H9 (cell line): ENCODE measurements around the gene OR6K6. TPM values are rescaled to one million over a fixed set of nuclear protein-coding genes. Genes with fewer than 3 reads are reported as not detected.

ENCODE experiments used
- DNase-seq: peaks from one replicate; pipeline ENCODE4 v3.0.0-alpha.2; 2017
- H2AFZ ChIP-seq: one replicate; pipeline ENCODE4 v1.6.1; 2013; ENCODE audit warnings: mild to moderate bottlenecking, low read length, control low read depth, moderate library complexity
- H2AK5ac ChIP-seq: 2 replicates; pipeline ENCODE4 v1.6.1; 2013; ENCODE audit warnings: low read length, control low read depth, mixed read lengths; ENCODE audit not compliant: insufficient read length
- H2BK120ac ChIP-seq: one replicate; pipeline ENCODE4 v1.6.1; 2013; ENCODE audit warnings: low read depth, mild to moderate bottlenecking, low read length, control low read depth, inconsistent platforms; ENCODE audit not compliant: poor library complexity, severe bottlenecking
- H2BK12ac ChIP-seq: 2 replicates; pipeline ENCODE4 v1.6.1; 2013; ENCODE audit warnings: low read length, control low read depth, mixed read lengths, low read depth; ENCODE audit not compliant: insufficient read length
- H2BK15ac ChIP-seq: 2 replicates; pipeline ENCODE4 v1.6.1; 2013; ENCODE audit warnings: low read depth, low read length, control low read depth
- H2BK20ac ChIP-seq: one replicate; pipeline ENCODE4 v1.6.1; 2013; ENCODE audit warnings: low read depth, mild to moderate bottlenecking, low read length, control low read depth, inconsistent platforms; ENCODE audit not compliant: poor library complexity, severe bottlenecking
- H2BK5ac ChIP-seq: 2 replicates; pipeline ENCODE4 v1.6.1; 2013; ENCODE audit warnings: low read length, control low read depth, mixed read lengths; ENCODE audit not compliant: insufficient read length
- H3K14ac ChIP-seq: 2 replicates; pipeline ENCODE4 v1.6.1; 2013; ENCODE audit warnings: low read length, control low read depth; ENCODE audit not compliant: insufficient read depth
- H3K18ac ChIP-seq: 2 replicates; pipeline ENCODE4 v1.6.1; 2013; ENCODE audit warnings: low read depth, mild to moderate bottlenecking, mixed read lengths, low read length, control low read depth; ENCODE audit not compliant: insufficient read length
- H3K23ac ChIP-seq: 2 replicates; pipeline ENCODE4 v1.6.1; 2013; ENCODE audit warnings: low read length, control low read depth, mixed read lengths, low read depth; ENCODE audit not compliant: insufficient read length
- H3K23me2 ChIP-seq: 2 replicates; pipeline ENCODE4 v1.6.1; 2013; ENCODE audit warnings: low read depth, mild to moderate bottlenecking, mixed read lengths, low read length, control low read depth; ENCODE audit not compliant: insufficient read length, poor library complexity, severe bottlenecking
- H3K27ac ChIP-seq: 2 replicates; pipeline ENCODE4 v1.5.1; 2013; ENCODE audit warnings: low read length, control low read depth, mixed read lengths, low read depth; ENCODE audit not compliant: insufficient read length
- H3K27me3 ChIP-seq: 2 replicates; pipeline ENCODE4 v1.6.1; 2013; ENCODE audit warnings: low read length, control low read depth, inconsistent platforms; ENCODE audit not compliant: insufficient read depth
- H3K4ac ChIP-seq: 2 replicates; pipeline ENCODE4 v1.6.1; 2013; ENCODE audit warnings: low read depth, mild to moderate bottlenecking, control low read depth, inconsistent platforms, low read length, moderate library complexity
- H3K4me1 ChIP-seq: 2 replicates; pipeline ENCODE4 v1.6.1; 2013; ENCODE audit warnings: low read length, control low read depth, inconsistent platforms; ENCODE audit not compliant: insufficient read depth
- H3K4me2 ChIP-seq: 2 replicates; pipeline ENCODE4 v1.6.1; 2013; ENCODE audit warnings: low read length, control low read depth, mixed read lengths; ENCODE audit not compliant: insufficient read length, insufficient read depth
- H3K56ac ChIP-seq: 2 replicates; pipeline ENCODE4 v1.6.1; 2013; ENCODE audit warnings: low read depth, mild to moderate bottlenecking, mixed read lengths, low read length, control low read depth; ENCODE audit not compliant: insufficient read length
- H3K79me1 ChIP-seq: 2 replicates; pipeline ENCODE4 v1.6.1; 2013; ENCODE audit warnings: low read depth, mild to moderate bottlenecking, moderate library complexity, low read length, control low read depth, inconsistent platforms; ENCODE audit not compliant: insufficient read depth, poor library complexity, severe bottlenecking
- H3K79me2 ChIP-seq: 2 replicates; pipeline ENCODE4 v1.6.1; 2013; ENCODE audit warnings: low read length, control low read depth, inconsistent platforms; ENCODE audit not compliant: insufficient read depth
- H3K9ac ChIP-seq: 2 replicates; pipeline ENCODE4 v1.6.1; 2013; ENCODE audit warnings: low read length, control low read depth, mixed read lengths; ENCODE audit not compliant: insufficient read length; ENCODE audit errors: extremely low read depth
- H3K9me3 ChIP-seq: one replicate; pipeline ENCODE4 v1.6.1; 2013; ENCODE audit warnings: low read depth, low read length, inconsistent platforms; ENCODE audit not compliant: control insufficient read depth
- H3T11ph ChIP-seq: one replicate; pipeline ENCODE4 v1.6.1; 2013; ENCODE audit warnings: mild to moderate bottlenecking, low read length, control low read depth, inconsistent platforms
- H4K20me1 ChIP-seq: one replicate; pipeline ENCODE4 v1.6.1; 2013; ENCODE audit not compliant: control insufficient read depth, insufficient read length, insufficient read depth
- H4K5ac ChIP-seq: 2 replicates; pipeline ENCODE4 v1.6.1; 2013; ENCODE audit warnings: low read depth, mild to moderate bottlenecking, mixed read lengths, low read length, control low read depth; ENCODE audit not compliant: insufficient read length
- H4K8ac ChIP-seq: replicated peaks from 2 replicates; pipeline ENCODE4 v1.6.1; 2013; ENCODE audit warnings: low read length, control low read depth, mixed read lengths, low read depth; ENCODE audit not compliant: insufficient read length
- H4K91ac ChIP-seq: 2 replicates; pipeline ENCODE4 v1.6.1; 2013; ENCODE audit warnings: low read depth, mild to moderate bottlenecking, moderate library complexity, mixed read lengths, low read length, control low read depth; ENCODE audit not compliant: insufficient read length
- H3K27ac Mint-ChIP-seq, 3 experiments: 2 replicates in 2 of 3; 3 replicates in 1 of 3; pipeline ENCODE4 v1.8.0; 2020 to 2021; ENCODE audit warnings: mixed read lengths in 3 of 3, mild to moderate bottlenecking in 1 of 3, moderate library complexity in 1 of 3
- H3K27me3 Mint-ChIP-seq: 2 replicates; pipeline ENCODE4 v1.8.0; 2021; ENCODE audit warnings: low read depth, mild to moderate bottlenecking, moderate library complexity, mixed read lengths
- H3K36me3 Mint-ChIP-seq, 3 experiments: 2 replicates in 2 of 3; 3 replicates in 1 of 3; pipeline ENCODE4 v1.8.0; 2020 to 2021; ENCODE audit warnings: low read depth in 3 of 3, mixed read lengths in 3 of 3; ENCODE audit not compliant: insufficient read depth in 1 of 3
- H3K4me1 Mint-ChIP-seq, 2 experiments: 2 replicates each; pipeline ENCODE4 v1.8.0; 2020; ENCODE audit warnings: mixed read lengths in 2 of 2
- H3K4me3 Mint-ChIP-seq, 2 experiments: 2 replicates in 1 of 2; 3 replicates in 1 of 2; pipeline ENCODE4 v1.8.0; 2020 to 2021; ENCODE audit warnings: mild to moderate bottlenecking in 2 of 2, mixed read lengths in 2 of 2, moderate library complexity in 1 of 2
- H3K9me3 Mint-ChIP-seq, 2 experiments: 2 replicates in 1 of 2; 3 replicates in 1 of 2; pipeline ENCODE4 v1.8.0; 2020; ENCODE audit warnings: mild to moderate bottlenecking in 2 of 2, mixed read lengths in 2 of 2, moderate library complexity in 1 of 2
- WGBS: extraction: QIAGEN DNeasy Blood & Tissue Kit; methylation state at CpG from one replicate; pipeline ENCODE4 v1.1.7; 2013; ENCODE audit warnings: missing lambda C conversion rate, low lambda C conversion rate, mixed read lengths; ENCODE audit not compliant: insufficient read length; ENCODE audit errors: extremely low coverage; 5-methylcytosine and 5-hydroxymethylcytosine counted together
- total RNA-seq: library from RNA; stranded (reverse); gene quantifications from 2 replicates; pipeline ENCODE4 v1.2.1, GENCODE V29; 2021
- TF ChIP-seq, protein P1 (sequence below): fragments of 200-600 bp; sonication (generic); conservative IDR thresholded peaks from 3 replicates; pipeline ENCODE4 v1.8.0; 2021; ENCODE audit warnings: antibody characterized with exemption, mild to moderate bottlenecking

OR6K6 gene
- total RNA-seq, 1 experiment from 2014 or later = not detected

DNA sequence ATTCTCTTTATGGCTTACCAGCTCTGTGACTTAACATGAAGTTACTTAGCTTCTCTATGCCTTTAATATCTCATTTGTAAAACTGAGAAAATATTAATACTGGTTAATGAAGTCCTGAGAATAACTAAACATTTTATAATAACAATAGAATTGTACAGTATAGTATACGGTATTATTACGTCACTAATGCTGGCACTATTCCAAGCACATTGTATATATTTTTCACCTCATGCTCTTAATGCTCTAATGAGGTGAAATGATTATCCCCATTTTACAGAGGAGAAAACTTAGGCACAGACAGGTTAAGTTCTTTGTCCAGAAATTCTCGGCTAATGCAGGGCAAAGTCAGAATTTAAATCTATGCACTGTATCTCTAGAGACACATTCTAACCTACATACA, 34.9 kb upstream of the OR6K6 start:
- no peak overlapping the region for H3K14ac ChIP-seq
- H2BK5ac ChIP-seq = no peak overlapping the region
- H3K79me1 ChIP-seq = no peaks in the 10 kb centered on the region
- no peak overlapping the region for H3K27ac ChIP-seq
- H4K8ac ChIP-seq = no peak overlapping the region
- no peaks in the 10 kb centered on the region; the same call in 1 of the 2 replicates for H3K27me3 Mint-ChIP-seq
- no peak overlapping the region for H3T11ph ChIP-seq
- H3K4me3 Mint-ChIP-seq = no peak overlapping the region
- no peak overlapping the region for H4K5ac ChIP-seq
- H2BK12ac ChIP-seq = no peak overlapping the region
- WGBS = no CpG with 5 or more reads among the region's 3 CpGs
- no peaks in the 10 kb centered on the region for H4K20me1 ChIP-seq
- TF ChIP-seq, protein P1, sequence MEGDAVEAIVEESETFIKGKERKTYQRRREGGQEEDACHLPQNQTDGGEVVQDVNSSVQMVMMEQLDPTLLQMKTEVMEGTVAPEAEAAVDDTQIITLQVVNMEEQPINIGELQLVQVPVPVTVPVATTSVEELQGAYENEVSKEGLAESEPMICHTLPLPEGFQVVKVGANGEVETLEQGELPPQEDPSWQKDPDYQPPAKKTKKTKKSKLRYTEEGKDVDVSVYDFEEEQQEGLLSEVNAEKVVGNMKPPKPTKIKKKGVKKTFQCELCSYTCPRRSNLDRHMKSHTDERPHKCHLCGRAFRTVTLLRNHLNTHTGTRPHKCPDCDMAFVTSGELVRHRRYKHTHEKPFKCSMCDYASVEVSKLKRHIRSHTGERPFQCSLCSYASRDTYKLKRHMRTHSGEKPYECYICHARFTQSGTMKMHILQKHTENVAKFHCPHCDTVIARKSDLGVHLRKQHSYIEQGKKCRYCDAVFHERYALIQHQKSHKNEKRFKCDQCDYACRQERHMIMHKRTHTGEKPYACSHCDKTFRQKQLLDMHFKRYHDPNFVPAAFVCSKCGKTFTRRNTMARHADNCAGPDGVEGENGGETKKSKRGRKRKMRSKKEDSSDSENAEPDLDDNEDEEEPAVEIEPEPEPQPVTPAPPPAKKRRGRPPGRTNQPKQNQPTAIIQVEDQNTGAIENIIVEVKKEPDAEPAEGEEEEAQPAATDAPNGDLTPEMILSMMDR = no peak
- H2BK20ac ChIP-seq = no peak overlapping the region
- H3K27ac Mint-ChIP-seq = no peak overlapping the region
- no peaks in the 10 kb centered on the region for H3K4me1 Mint-ChIP-seq
- no peak overlapping the region for H2BK15ac ChIP-seq
- H3K9ac ChIP-seq = no peak overlapping the region
- H3K23ac ChIP-seq = no peak overlapping the region
- H3K4me2 ChIP-seq = no peak overlapping the region
- no peak overlapping the region for H2AK5ac ChIP-seq
- no peaks in the 10 kb centered on the region for H3K36me3 Mint-ChIP-seq
- no peak overlapping the region for H3K18ac ChIP-seq
- H2BK120ac ChIP-seq = no peak overlapping the region
- no peaks in the 10 kb centered on the region for H3K9me3 ChIP-seq
- no peak overlapping the region for H3K56ac ChIP-seq
- no peak overlapping the region for H4K91ac ChIP-seq
- H3K4me1 ChIP-seq = no peaks in the 10 kb centered on the region
- no peaks in the 10 kb centered on the region for H3K79me2 ChIP-seq
- H3K4ac ChIP-seq = no peak overlapping the region
- H3K9me3 Mint-ChIP-seq = no peaks in the 10 kb centered on the region
- no peaks in the 10 kb centered on the region for H3K27me3 ChIP-seq
- DNase-seq = no peak
- no peak overlapping the region for H2AFZ ChIP-seq
- no peaks in the 10 kb centered on the region for H3K23me2 ChIP-seq
